HepG2 (cell line): ENCODE results near the gene DMAC1. TPM values are rescaled to one million over a fixed set of nuclear protein-coding genes. Genes with fewer than 3 reads are reported as not detected.
A peak's percentile ranks its signal among the peaks of the same experiment; 100 is the strongest.

Source experiments
- AGO2 ChIP-seq: fragments of 200-400 bp; formaldehyde crosslinking; optimal IDR thresholded peaks from 2 replicates; pipeline ENCODE3; 2017; ENCODE audit warnings: mild to moderate bottlenecking, low read depth, low read length, moderate library complexity
- AKAP8 ChIP-seq: sonication (generic); formaldehyde crosslinking; IDR thresholded peaks from 2 replicates; pipeline ENCODE4 v1.5.1; 2020; ENCODE audit warnings: mild to moderate bottlenecking, missing genetic modification reagents
- BRD4 ChIP-seq: sonication (generic); formaldehyde crosslinking; IDR thresholded peaks from 2 replicates; pipeline ENCODE4 v1.4.0; 2020; ENCODE audit warnings: missing genetic modification reagents
- CHCHD3 ChIP-seq: sonication (generic); formaldehyde crosslinking; IDR thresholded peaks from 2 replicates; pipeline ENCODE4 v1.8.0; 2022; ENCODE audit warnings: mild to moderate bottlenecking, missing genetic modification reagents, moderate library complexity
- DMTF1 ChIP-seq: sonication (generic); formaldehyde crosslinking; IDR thresholded peaks from 2 replicates; pipeline ENCODE4 v1.4.0; 2020; ENCODE audit warnings: mild to moderate bottlenecking, missing genetic modification reagents
- FOXA1 ChIP-seq, 2 experiments: fragments of 450-650 bp in 1 of 2; sonication (generic) in 1 of 2; formaldehyde crosslinking in 1 of 2; IDR thresholded peaks; 2 replicates each; pipeline versions ENCODE4 v1.4.0 to v1.6.1; 2016 to 2020; ENCODE audit warnings: missing genetic modification reagents in 1 of 2
- GLI4 ChIP-seq: sonication (generic); formaldehyde crosslinking; IDR thresholded peaks from 2 replicates; pipeline ENCODE4 v1.5.1; 2020; ENCODE audit warnings: missing genetic modification reagents, mild to moderate bottlenecking, moderate library complexity, borderline replicate concordance
- JUN ChIP-seq: sonication (generic); formaldehyde crosslinking; IDR thresholded peaks from 2 replicates; pipeline ENCODE4 v1.4.0; 2020; ENCODE audit warnings: mild to moderate bottlenecking, missing genetic modification reagents
- MED13 ChIP-seq: sonication (generic); formaldehyde crosslinking; IDR thresholded peaks from 2 replicates; pipeline ENCODE4 v1.5.0; 2020; ENCODE audit warnings: missing genetic modification reagents
- MXD1 ChIP-seq: sonication (generic); formaldehyde crosslinking; IDR thresholded peaks from 2 replicates; pipeline ENCODE4 v1.4.0; 2020; ENCODE audit warnings: mild to moderate bottlenecking, missing genetic modification reagents
- NCOA2 ChIP-seq: sonication (generic); formaldehyde crosslinking; IDR thresholded peaks from 2 replicates; pipeline ENCODE4 v1.8.0; 2022; ENCODE audit warnings: inconsistent platforms
- NFE2 ChIP-seq: sonication (generic); formaldehyde crosslinking; IDR thresholded peaks from 2 replicates; pipeline ENCODE4 v1.4.0; 2020; ENCODE audit warnings: missing genetic modification reagents
- SMARCC2 ChIP-seq: fragments of 450-650 bp; IDR thresholded peaks from 2 replicates; pipeline ENCODE4 v1.6.1; 2017; ENCODE audit warnings: antibody characterized with exemption, mild to moderate bottlenecking
- SOX5 ChIP-seq: IDR thresholded peaks from 2 replicates; pipeline ENCODE4 v1.6.1; 2016; ENCODE audit warnings: borderline replicate concordance
- TARDBP ChIP-seq: sonication (generic); formaldehyde crosslinking; IDR thresholded peaks from 2 replicates; pipeline ENCODE4 v1.8.0; 2022; ENCODE audit warnings: mild to moderate bottlenecking, missing genetic modification reagents
- ZBTB21 ChIP-seq: sonication (generic); formaldehyde crosslinking; IDR thresholded peaks from 2 replicates; pipeline ENCODE4 v1.4.0; 2020; ENCODE audit warnings: missing genetic modification reagents
- ZBTB34 ChIP-seq: sonication (generic); formaldehyde crosslinking; IDR thresholded peaks from 2 replicates; pipeline ENCODE4 v1.8.0; 2022; ENCODE audit warnings: mild to moderate bottlenecking, missing genetic modification reagents
- ZNF326 ChIP-seq: sonication (generic); formaldehyde crosslinking; IDR thresholded peaks from 2 replicates; pipeline ENCODE4 v1.4.0; 2020; ENCODE audit warnings: missing genetic modification reagents, borderline replicate concordance
- ZNF367 ChIP-seq: sonication (generic); formaldehyde crosslinking; IDR thresholded peaks from 2 replicates; pipeline ENCODE4 v1.4.0; 2020; ENCODE audit warnings: missing genetic modification reagents, borderline replicate concordance
- ZNF431 ChIP-seq: sonication (generic); formaldehyde crosslinking; IDR thresholded peaks from 2 replicates; pipeline ENCODE4 v1.9.0; 2022; ENCODE audit warnings: missing genetic modification reagents, low read depth, mild to moderate bottlenecking, borderline replicate concordance
- ZNF503 ChIP-seq: sonication (generic); formaldehyde crosslinking; IDR thresholded peaks from 2 replicates; pipeline ENCODE4 v1.4.0; 2020; ENCODE audit warnings: missing genetic modification reagents
- ZNF784 ChIP-seq: sonication (generic); formaldehyde crosslinking; IDR thresholded peaks from 2 replicates; pipeline ENCODE4 v1.5.1; 2020; ENCODE audit warnings: missing genetic modification reagents, mild to moderate bottlenecking, borderline replicate concordance
- polyA plus RNA-seq, 8 experiments: library from polyadenylated mRNA; depleted of rRNA in 3 of 8; stranded (reverse) in 7 of 8; unstranded in 1 of 8; fragments of >200 nt; fragmentation: Illumina TruSeq in 4 of 8; extraction: Trizol in 4 of 8; gene quantifications; 2 replicates each; pipeline versions ENCODE4 v1.2.1 to v1.2.3, GENCODE V29; 2011 to 2016; ENCODE audit warnings: low read depth in 4 of 8, missing spikeins in 1 of 8, mixed read lengths in 1 of 8; ENCODE audit not compliant: insufficient read depth in 1 of 8
- total RNA-seq, 5 experiments: library from RNA; depleted of rRNA; stranded (reverse); fragments of >200 nt; fragmentation: Illumina TruSeq; extraction: Trizol; gene quantifications; 2 replicates each; pipeline ENCODE4 v1.2.3, GENCODE V29; 2016; ENCODE audit warnings: low read depth in 1 of 5
- TF ChIP-seq, protein P1 (sequence below): sonication (generic); formaldehyde crosslinking; IDR thresholded peaks from 2 replicates; pipeline ENCODE4 v1.8.0; 2022; ENCODE audit warnings: missing genetic modification reagents, low read depth, mild to moderate bottlenecking, borderline replicate concordance

The DMAC1 gene
- total and polyA plus RNA-seq, 2 of the 13 experiments (the other 11 are each of a cell fraction or from before 2014, with no cell fraction given) = 44.3 to 72.9 TPM

GRCh38 chr9:7799234-7799943 is at the start of gene DMAC1 (continued):
- TF ChIP-seq MXD1 (CRISPR knock-in tag) (0 out of 2 replicates have a peak, but pooled peaks have one; percentile 44), AKAP8 (CRISPR knock-in tag) (no peak), GLI4 (CRISPR knock-in tag) (no peak), JUN (CRISPR knock-in tag) (0 out of 2 replicates have a peak, but pooled peaks have one; percentile 34), ZNF503 (CRISPR knock-in tag) (no peak), FOXA1 (IDR thresholded peaks at IDR 0.05) (no peak), FOXA1 (CRISPR knock-in tag; IDR thresholded peaks at IDR 0.05) (no peak), BRD4 (CRISPR knock-in tag) (0 out of 2 replicates have a peak, but pooled peaks have one; percentile 25), NFE2 (CRISPR knock-in tag) (no peak), MED13 (CRISPR knock-in tag) (no peak), ZNF326 (CRISPR knock-in tag) (no peak), CHCHD3 (CRISPR knock-in tag) (no peak), ZNF431 (CRISPR knock-in tag) (no peak), DMTF1 (CRISPR knock-in tag) (no peak), ZNF367 (CRISPR knock-in tag) (no peak), ZBTB21 (CRISPR knock-in tag) (no peak), SMARCC2 (no peak), TARDBP (no peak), ZNF784 (no peak), ZBTB34 (CRISPR knock-in tag) (no peak), AGO2 (peak; percentile 72), NCOA2 (CRISPR knock-in tag) (no peak), SOX5 (CRISPR knock-in tag) (peak; percentile 10; the same call in 1 of the 2 replicates)
- TF ChIP-seq, protein P1, sequence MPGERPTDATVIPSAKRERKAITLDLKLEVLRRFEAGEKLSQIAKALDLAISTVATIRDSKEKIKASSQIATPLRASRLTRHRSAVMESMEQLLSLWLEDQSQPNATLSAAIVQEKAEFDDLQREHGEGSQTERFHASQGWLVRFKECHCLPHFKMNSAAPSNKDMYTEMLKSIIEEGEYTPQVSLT = no peak
